Breast epithelium (tissue), 3 donors: ENCODE data around the gene ZNF234.
"Not testable (repeated sequence)": the region's sequence is repeated elsewhere in the genome, so short reads cannot be mapped to it uniquely, and the experiment has no call there.

Experiments used
- CTCF ChIP-seq, 3 donors: fragments of 450-650 bp; IDR thresholded peaks; one replicate each; pipeline ENCODE4 v1.5.1; 2016 to 2017; ENCODE audit warnings: antibody characterized with exemption in 3 of 3, mild to moderate bottlenecking in 3 of 3, moderate library complexity in 3 of 3
- POLR2A ChIP-seq: fragments of 450-650 bp; IDR thresholded peaks from one replicate; pipeline ENCODE4 v1.6.1; 2016; ENCODE audit warnings: antibody characterized with exemption, mild to moderate bottlenecking, moderate library complexity

GRCh38 chr19:44203877-44204276 is 62.5 kb downstream of the ZNF234 start:
- TF ChIP-seq CTCF (IDR thresholded peaks at IDR 0.05); POLR2A: not testable (repeated sequence)
